KOPT-K1 (cell line): Measurements from ENCODE around the gene CPEB4.

Experiments
- H3K27ac ChIP-seq: fragments of 200-600 bp; sonication (generic); 2 replicates; pipeline ENCODE4 v1.5.1; 2016; ENCODE audit warnings: antibody characterized with exemption, mild to moderate bottlenecking, low read depth, low read length; ENCODE audit not compliant: poor library complexity, severe bottlenecking
- H3K36me3 ChIP-seq: fragments of 200-600 bp; sonication (generic); 2 replicates; pipeline ENCODE4 v1.5.1; 2017; ENCODE audit warnings: antibody characterized with exemption, mild to moderate bottlenecking, low read length, moderate library complexity; ENCODE audit not compliant: insufficient read depth
- H3K9me3 ChIP-seq: fragments of 200-600 bp; sonication (generic); 2 replicates; pipeline ENCODE4 v1.5.1; 2017; ENCODE audit warnings: antibody characterized with exemption, low read length, mild to moderate bottlenecking; ENCODE audit not compliant: insufficient read depth, poor library complexity, severe bottlenecking

The CPEB4 gene

DNA sequence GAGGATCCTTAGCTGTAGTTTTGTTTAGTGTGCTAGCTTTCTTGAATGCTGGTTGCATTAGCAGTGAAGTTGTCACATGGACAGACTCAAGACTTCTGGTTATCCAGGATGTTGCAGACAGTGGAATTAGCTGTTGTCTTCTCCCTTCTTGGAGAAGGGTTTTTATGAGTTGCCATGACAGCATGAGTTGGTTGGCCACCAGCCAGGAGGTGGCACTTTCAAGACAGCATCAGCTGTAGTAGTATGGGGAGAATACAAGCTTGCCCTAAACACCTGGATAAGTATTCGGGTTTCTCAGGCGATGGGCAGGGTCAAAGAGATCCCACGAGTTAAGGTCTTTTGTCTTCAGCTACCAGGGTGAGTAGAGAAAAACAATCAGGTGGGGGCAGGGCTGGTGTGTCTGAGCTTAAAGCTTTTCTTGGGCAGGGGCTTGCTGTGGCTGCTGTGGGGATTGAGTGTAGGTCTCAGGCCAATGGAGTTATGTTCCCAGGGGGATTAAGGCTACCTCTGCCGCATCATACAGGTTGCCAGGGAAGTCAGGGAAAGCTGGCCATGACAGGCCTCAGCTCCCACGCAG lies 93.1 kb downstream of the CPEB4 start:
- Histone ChIP-seq H3K27ac (no peak overlapping the region), H3K9me3 (peaks cover 11% of the 10 kb centered on the region), H3K36me3 (no peaks in the 10 kb centered on the region)

DNA sequence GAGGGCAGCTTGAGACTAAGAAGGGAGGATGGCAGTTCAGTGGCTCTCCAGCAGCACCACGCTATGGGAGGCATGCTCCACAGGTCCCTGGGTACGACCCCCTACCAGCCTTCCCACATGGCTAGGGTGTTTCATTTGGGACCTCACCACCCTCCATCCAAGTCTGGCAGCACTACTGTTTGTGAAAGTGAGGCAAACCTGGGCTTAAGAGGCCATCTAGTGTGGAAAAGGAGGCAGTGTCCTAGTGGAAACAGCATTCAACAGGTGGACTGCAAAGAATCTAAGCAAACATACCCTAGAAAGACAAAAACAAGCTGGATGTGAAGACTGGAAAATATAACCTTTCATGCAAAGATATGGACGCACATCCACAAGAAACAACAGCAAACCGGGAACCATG lies 96.1 kb downstream of the CPEB4 start:
- Histone ChIP-seq H3K27ac (no peak overlapping the region), H3K9me3 (peaks cover 14% of the 10 kb centered on the region), H3K36me3 (no peaks in the 10 kb centered on the region)

DNA sequence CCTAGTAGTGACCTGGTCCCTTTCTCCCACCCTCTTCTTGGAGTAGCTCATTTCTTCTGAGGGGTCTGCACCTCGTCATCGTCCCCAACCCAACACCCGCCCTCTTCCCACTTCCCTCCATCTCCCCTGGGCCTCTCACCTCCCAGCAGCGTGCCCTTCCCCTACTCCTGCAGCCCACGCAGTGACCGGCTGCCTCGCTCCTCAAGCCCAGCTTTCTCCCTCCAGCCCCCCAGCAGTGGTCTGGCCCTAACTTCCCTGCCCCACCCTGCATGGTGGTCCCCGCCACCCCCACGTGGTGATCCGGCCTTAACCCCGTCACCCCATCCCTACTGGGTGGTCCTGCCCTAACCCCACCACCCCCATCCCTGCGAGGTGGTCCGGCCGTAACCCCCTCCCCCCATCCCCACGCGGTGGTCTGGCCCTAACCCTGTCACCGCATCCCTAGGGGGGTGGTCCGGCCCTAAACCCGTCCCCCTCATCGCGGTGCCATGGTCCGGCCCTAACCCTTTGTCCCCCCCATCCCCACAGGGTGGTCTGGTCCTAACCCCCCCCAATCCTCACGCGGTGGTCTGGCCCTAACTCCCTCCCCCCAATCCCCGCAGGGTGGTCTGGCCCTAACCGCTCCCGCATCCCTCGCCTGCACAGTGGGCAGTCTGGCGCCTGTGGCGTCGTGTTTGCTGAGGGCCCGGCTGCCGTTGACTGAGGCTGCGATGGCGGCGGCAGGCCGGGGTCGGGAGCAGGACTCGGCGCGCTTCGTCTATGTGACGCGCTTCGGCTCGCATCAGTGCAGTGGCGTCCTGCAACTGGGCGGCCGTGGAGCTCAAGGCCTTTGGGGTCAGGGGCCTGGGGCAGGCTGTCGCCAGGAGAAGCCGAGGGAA lies 100.6 kb downstream of the CPEB4 start, which contains the start of gene C5orf47:
TSS of gene C5orf47 (plus strand) at position 617 of the 878 bp plus-strand sequence. CDS start at position 711, 94 bp downstream.
- Histone ChIP-seq H3K36me3 (no peaks in the 10 kb centered on the region), H3K27ac (no peak within 1 kb of the TSS), H3K9me3 (peaks cover 4% of the 10 kb centered on the region)

DNA sequence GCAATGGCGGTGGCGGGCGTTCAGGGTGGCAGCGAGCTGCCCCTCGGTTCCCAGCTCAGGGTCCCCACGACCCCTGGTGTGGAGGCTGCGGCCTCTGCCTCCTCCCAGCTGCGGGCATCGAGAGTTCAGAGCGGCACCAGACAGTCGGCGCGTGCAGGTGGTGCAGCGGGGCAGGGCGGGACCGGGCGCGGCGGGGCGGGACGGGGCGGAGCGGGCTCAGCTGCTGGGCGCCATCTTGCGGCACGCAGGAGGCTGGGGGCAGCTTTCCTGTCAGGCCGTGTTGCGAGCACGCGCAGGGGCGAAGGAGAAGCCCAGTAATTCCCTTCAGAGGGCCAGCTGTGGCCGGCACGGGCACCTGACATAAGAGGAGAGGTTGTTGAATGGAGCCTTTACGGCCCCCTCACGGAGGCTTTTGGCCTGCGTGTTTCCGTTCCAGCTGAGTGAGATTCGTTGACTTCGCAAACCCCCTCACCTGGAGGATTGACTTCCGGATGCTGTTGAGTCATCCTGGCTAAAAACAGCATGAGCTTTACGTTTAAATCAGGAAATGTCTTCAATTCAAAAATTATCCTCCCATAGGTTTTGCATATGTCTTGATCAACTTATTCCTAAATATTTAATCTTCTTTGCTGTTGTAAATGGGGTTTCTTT lies 101.4 kb downstream of the CPEB4 start:
- Histone ChIP-seq H3K36me3 (no peaks in the 10 kb centered on the region), H3K9me3 (peaks cover 4% of the 10 kb centered on the region), H3K27ac (no peak overlapping the region)

DNA sequence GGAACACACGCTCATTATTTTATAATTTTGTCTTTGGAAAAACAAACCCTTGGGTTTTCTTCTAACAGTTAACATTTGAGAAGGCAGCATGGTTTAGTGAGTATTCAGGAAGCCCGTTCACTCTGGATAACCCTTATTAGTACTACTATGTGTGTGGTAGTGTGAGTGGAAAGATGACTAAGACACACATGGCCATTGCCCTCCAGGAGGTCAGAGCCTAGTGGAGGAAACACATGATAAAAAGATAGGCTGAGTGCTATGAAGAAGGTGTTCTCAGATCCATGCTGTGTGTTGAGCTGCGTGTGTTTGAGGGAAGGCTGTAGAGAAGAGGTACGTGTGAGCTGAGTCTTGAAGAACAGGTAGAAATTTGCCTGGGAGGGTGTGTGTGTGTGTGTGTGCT lies 109.2 kb downstream of the CPEB4 start:
- H3K9me3 ChIP-seq, result no peaks in the 10 kb centered on the region
- H3K36me3 ChIP-seq, result no peaks in the 10 kb centered on the region
- no peak overlapping the region for H3K27ac ChIP-seq

DNA sequence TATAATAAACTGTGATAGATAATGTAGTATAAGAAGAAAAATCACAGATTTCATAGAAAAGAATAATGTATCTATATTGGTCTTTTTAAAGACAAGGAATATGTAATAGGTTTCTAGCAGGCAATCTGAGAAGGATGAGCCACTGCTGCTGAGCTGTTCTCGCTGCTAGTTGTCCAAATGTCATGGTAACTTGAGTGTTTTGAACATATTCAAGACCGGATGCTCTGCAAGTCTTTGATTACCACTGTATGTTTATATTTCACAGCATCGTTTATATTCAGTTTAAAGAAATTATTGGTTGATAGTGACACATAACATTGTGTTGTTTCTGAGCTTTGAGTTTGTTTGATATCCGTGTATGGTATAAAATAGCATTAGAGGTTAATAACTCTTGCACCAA lies 110.4 kb downstream of the CPEB4 start:
- H3K36me3 ChIP-seq, result no peaks in the 10 kb centered on the region
- no peak overlapping the region for H3K27ac ChIP-seq
- no peaks in the 10 kb centered on the region for H3K9me3 ChIP-seq

DNA sequence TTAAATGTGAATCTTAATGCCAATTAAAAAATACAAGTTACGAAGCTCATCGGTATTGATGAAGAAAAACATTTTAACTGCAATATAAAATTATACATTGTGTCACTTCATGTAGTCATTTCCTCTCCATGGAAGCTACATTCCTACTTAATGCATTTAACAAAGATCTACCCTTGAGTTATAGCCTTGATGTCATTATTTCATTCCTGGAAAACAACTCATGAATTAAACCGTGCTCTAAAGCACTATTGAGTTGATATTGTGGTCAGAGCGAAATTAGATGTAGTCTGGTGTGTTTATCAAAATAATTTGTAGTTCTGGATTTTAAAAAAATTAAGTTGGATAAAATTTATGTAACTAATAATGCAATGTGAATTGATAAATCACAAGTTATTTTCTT lies 111.9 kb downstream of the CPEB4 start:
- Histone ChIP-seq H3K36me3 (no peaks in the 10 kb centered on the region), H3K27ac (no peak overlapping the region), H3K9me3 (no peaks in the 10 kb centered on the region)

DNA sequence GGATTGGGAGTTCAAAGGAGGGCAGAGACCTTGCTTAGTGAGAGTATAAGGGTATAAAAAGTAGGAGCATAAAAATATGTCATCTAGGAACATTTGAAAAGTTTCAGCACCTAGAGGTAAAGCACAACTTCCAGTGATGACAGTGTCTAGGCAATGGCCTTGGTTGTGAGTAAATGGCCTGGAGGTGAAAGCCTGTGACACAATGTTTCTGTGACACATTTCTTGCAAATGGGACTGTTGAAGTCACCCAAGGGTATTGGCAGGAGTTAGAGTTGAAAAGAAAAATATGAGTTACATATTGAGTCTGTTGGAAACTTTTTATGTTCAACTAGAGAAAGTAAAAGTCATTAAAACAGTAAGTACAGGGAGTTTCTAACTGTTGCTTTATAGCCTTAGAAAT lies 115.6 kb downstream of the CPEB4 start:
- Histone ChIP-seq H3K9me3 (no peaks in the 10 kb centered on the region), H3K36me3 (no peaks in the 10 kb centered on the region), H3K27ac (no peak overlapping the region)

DNA sequence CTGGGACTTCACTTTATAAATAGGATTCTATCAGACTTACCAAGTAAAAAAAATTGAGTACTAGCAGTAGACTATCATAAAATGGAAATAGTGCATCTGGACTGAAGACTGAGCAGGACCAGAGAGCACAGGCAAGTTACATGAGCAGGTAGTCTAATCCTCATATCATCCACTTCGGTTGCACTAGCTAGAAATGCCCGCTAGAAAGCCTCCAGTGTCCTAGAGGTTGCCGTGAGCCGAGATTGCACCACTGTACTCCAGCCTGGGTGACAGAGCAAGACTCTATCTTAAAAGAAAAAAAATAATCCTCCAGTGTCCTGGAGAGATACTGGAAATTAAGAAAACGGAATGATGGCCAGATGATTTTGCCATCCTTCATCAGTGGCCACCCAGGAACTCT lies 120.8 kb downstream of the CPEB4 start:
- Histone ChIP-seq H3K27ac (no peak overlapping the region), H3K9me3 (no peaks in the 10 kb centered on the region), H3K36me3 (no peaks in the 10 kb centered on the region)

DNA sequence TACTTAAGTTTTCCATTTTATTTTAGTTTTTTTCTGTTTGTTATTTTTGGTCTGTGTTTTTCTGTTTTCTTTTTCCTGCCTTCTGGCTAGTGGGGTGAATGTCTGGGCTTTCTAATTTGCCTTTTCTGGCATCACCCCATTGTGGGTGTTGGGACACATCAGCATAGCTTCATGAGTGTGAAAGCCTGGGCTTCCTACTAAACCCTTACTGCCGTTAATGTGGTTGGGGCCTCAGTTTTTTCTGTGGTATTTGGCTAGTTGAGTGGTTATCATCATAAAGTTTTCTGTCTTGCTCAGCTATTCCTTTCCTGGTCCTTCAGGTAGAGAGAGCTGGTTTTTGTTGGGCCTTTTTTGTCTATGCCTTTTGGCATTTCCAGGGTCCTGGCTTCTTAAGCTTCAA lies 122.2 kb downstream of the CPEB4 start:
- Histone ChIP-seq H3K9me3 (no peaks in the 10 kb centered on the region), H3K36me3 (no peaks in the 10 kb centered on the region), H3K27ac (no peak overlapping the region)

DNA sequence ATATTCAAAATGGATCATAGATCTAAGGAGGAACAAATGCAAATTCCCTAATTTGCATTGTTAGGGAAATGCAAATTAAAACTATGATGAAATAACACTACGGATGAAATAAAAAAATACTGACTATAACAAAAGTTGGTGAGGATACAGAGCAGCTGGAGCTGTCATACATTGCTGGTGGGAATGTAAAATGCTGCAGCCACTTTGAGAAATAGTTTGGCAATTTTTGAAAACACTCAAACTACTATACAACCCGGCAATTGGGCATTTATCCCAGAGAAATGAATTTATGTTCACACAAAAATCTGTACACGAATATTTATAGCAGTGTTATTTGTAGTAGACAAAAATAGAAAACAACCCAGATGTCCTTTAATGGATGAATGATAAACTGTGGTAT lies 123.3 kb downstream of the CPEB4 start:
- no peaks in the 10 kb centered on the region for H3K9me3 ChIP-seq
- no peak overlapping the region for H3K27ac ChIP-seq
- H3K36me3 ChIP-seq, result no peaks in the 10 kb centered on the region
